Subcutaneous adipose tissue (tissue), 4 donors: ENCODE measurements around the gene PDPR. TPM values are rescaled to one million over a fixed set of nuclear protein-coding genes. Genes with fewer than 3 reads are reported as not detected.
"Not testable (repeated sequence)": the region's sequence is repeated elsewhere in the genome, so short reads cannot be mapped to it uniquely, and the experiment has no call there.

ENCODE experiments used
- total RNA-seq, 4 donors: library from RNA; depleted of rRNA; stranded (reverse); fragments of >200 nt; gene quantifications; one replicate each; pipeline ENCODE4 v1.1.0, GENCODE V29; 2016
- TF ChIP-seq, protein P1 (sequence below): fragments of 450-650 bp; IDR thresholded peaks from one replicate; pipeline ENCODE4 v1.5.1; 2016; ENCODE audit warnings: low read depth, mild to moderate bottlenecking, control low read depth, antibody characterized with exemption, moderate library complexity

The PDPR gene
- 10 to 100 TPM; 20.4 to 27.3 (median 22.5) TPM for total RNA-seq

GRCh38 chr16:70113982-70114826 is at the start of gene PDPR:
Gene PDPR, plus strand, starts transcription at chr16:70114332. Its CDS starts 6,161 bp downstream, at chr16:70120493.
- TF ChIP-seq, protein P1, sequence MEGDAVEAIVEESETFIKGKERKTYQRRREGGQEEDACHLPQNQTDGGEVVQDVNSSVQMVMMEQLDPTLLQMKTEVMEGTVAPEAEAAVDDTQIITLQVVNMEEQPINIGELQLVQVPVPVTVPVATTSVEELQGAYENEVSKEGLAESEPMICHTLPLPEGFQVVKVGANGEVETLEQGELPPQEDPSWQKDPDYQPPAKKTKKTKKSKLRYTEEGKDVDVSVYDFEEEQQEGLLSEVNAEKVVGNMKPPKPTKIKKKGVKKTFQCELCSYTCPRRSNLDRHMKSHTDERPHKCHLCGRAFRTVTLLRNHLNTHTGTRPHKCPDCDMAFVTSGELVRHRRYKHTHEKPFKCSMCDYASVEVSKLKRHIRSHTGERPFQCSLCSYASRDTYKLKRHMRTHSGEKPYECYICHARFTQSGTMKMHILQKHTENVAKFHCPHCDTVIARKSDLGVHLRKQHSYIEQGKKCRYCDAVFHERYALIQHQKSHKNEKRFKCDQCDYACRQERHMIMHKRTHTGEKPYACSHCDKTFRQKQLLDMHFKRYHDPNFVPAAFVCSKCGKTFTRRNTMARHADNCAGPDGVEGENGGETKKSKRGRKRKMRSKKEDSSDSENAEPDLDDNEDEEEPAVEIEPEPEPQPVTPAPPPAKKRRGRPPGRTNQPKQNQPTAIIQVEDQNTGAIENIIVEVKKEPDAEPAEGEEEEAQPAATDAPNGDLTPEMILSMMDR = not testable (repeated sequence)

- TF ChIP-seq, protein P1 = no peak
Observed at GRCh38 chr16:70151391-70151790, 37.3 kb downstream of the PDPR start.

- TF ChIP-seq, protein P1 = no peak
Observed at GRCh38 chr16:70151941-70152509, 37.9 kb downstream of the PDPR start.

DNA sequence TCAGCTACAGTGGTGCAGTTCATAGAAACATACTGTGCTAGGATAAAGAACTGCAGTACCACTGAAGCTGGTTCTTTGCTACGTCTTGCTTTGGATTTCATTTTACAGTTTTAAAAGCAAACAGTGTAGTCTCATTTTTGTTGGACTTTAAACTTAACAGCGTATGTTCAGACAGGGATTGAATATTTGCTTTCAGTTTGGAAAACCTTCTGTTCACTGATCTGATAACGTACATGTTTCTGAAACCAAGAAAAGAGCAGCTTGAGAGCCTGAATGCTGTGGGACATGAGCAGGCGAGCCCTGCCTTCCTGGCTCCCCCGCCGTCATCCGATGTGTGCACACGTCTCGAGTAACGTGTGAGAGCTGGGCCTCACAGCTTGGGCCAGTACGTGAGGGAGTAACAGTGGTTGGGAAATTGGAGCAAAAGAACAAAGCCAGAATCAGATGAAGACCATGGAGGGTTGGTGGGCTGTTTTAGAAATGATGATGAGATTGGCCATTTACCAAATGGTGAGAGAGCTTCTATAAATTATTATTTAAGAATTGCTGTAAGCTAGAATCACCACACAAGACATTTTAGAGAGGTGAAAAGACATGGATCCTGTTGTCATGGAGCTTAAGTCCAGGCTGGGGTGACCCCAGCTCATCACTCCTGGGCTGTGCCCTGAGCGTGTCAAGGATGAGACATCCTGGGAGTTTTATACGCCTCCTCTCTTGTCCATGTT is 38.6 kb downstream of the PDPR start:
- TF ChIP-seq, protein P1 = no peak

GRCh38 chr16:70156207-70156978 is 42.3 kb downstream of the PDPR start:
- TF ChIP-seq, protein P1 = no peak

DNA sequence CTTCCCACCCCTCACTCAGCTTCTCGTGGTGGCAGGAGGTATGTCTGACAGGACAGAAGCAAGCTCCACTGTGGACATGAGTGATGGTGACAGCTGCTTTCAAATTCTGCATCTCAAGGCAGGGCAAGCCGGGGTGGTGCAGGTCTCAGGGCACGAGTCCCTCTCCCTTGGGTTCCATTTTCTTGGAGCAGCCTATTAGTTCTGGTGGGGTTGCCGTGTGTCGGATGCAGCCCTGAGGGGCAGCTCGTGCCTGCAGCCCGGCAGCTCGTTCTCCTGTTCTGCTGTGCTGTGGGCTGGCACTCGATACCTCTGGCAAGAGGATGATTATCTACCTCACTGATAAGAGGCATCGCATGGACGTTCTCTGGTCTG is 43.0 kb downstream of the PDPR start:
- TF ChIP-seq, protein P1 = no peak
